ENCODE results near the gene SEC22A. TPM values are rescaled to one million over a fixed set of nuclear protein-coding genes. Genes with fewer than 3 reads are reported as not detected.

The SEC22A gene
- total RNA-seq, 1 donor from 2014 or later = 9.5 TPM

- intact Hi-C loops (cut with micrococcal nuclease) = no loop called here
- DNase-seq = no peak
- Histone ChIP-seq H3K27me3 (ENCODE audit: low read depth) (no peaks in the 10 kb centered on the region), H3K36me3 (peaks cover 55% of the 10 kb centered on the region), H3K27ac (replicated peaks) (no peak overlapping the region), H3K9me3 (replicated peaks) (no peaks in the 10 kb centered on the region), H3K4me1 (peaks cover 29% of the 10 kb centered on the region), H3K4me3 (no peak overlapping the region)
- no peak for TF ChIP-seq CTCF (IDR thresholded peaks at IDR 0.05; ENCODE audit: borderline replicate concordance)
Measured at GRCh38 chr3:123158899-123159390, 42.8 kb upstream of the SEC22A start.

DNA sequence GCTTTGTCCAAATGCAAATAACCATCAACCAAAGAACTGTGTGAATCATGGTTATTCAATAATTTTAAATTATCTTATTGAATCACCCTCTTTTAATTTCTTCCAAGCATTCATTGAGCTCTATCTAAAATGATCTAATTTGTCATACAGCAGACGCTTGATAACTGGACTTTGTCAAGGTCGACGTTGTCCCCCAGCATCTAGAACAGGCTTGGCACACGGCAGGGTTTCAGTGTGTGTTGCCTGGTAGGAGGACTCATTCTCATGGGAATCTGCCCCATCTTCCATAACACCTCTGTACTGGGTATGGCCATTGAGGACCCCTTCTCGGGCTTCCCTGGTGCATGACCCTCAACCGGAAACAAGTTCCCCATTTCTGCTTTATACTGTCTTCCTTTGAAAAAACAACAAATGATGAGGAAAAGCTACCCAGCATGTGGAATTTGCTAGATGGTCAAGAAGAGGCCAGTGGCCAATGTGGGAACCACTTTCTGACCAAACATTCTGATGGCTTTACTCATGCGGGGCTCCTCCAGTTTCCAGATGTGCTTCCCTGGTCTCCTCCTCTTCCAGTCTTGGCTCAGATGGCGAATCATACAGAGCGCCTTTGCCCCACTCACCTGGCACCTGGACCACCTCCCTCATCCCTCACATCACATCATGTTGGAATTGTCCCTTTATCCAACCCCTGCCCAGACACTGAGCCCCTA lies 41.7 kb upstream of the SEC22A start:
- DNase-seq = no peak
- peaks cover under 1% of the 10 kb centered on the region for H3K9me3 ChIP-seq (replicated peaks)
- H3K4me1 ChIP-seq = peaks cover 29% of the 10 kb centered on the region
- H3K36me3 ChIP-seq = peaks cover 60% of the 10 kb centered on the region
- H3K4me3 ChIP-seq = no peak overlapping the region
- intact Hi-C loops (cut with micrococcal nuclease) = no loop called here
- no peak overlapping the region for H3K27ac ChIP-seq (replicated peaks)
- H3K27me3 ChIP-seq (ENCODE audit: low read depth) = no peaks in the 10 kb centered on the region
- no peak for TF ChIP-seq CTCF (IDR thresholded peaks at IDR 0.05; ENCODE audit: borderline replicate concordance)

GRCh38 chr3:123161167-123161566 lies 40.6 kb upstream of the SEC22A start:
- intact Hi-C loops (cut with micrococcal nuclease) = no loop called here
- H3K27ac ChIP-seq (replicated peaks) = no peak overlapping the region
- H3K27me3 ChIP-seq (ENCODE audit: low read depth) = no peaks in the 10 kb centered on the region
- peaks cover 57% of the 10 kb centered on the region for H3K36me3 ChIP-seq
- H3K4me1 ChIP-seq = peaks cover 20% of the 10 kb centered on the region
- no peak for TF ChIP-seq CTCF (IDR thresholded peaks at IDR 0.05; ENCODE audit: borderline replicate concordance)
- no peak overlapping the region for H3K4me3 ChIP-seq
- H3K9me3 ChIP-seq (replicated peaks) = peaks cover 3% of the 10 kb centered on the region
- DNase-seq = no peak

- H3K27ac ChIP-seq (replicated peaks) = no peak overlapping the region
- H3K36me3 ChIP-seq = peaks cover 62% of the 10 kb centered on the region
- peaks cover 4% of the 10 kb centered on the region for H3K4me1 ChIP-seq
- H3K4me3 ChIP-seq = no peak overlapping the region
- H3K9me3 ChIP-seq (replicated peaks) = peaks cover 7% of the 10 kb centered on the region
- intact Hi-C loops (cut with micrococcal nuclease) = no loop called here
- no peaks in the 10 kb centered on the region for H3K27me3 ChIP-seq (ENCODE audit: low read depth)
- no peak for DNase-seq
- TF ChIP-seq CTCF (IDR thresholded peaks at IDR 0.05; ENCODE audit: borderline replicate concordance) = no peak
Measured at GRCh38 chr3:123163141-123163540, 38.6 kb upstream of the SEC22A start.

DNA sequence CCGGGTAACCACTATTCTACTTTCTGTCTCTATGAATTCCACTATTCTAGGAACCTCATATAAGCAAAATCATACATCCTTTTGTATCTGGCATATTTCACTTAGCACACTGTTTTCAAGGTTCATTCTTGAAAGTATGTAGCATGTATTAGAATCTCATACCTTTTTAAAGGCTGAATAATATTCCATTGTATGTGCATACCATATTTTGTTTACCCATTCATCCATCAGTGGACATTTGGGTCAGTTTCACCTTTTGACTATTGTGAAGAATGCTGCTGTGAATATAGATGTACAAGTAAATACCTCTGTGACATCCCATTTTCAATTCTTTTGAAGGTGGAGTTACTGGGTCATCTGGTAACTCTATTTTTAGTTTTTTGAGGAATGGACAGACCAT lies 36.6 kb upstream of the SEC22A start:
- TF ChIP-seq CTCF (IDR thresholded peaks at IDR 0.05; ENCODE audit: borderline replicate concordance) = no peak
- H3K27me3 ChIP-seq (ENCODE audit: low read depth) = no peaks in the 10 kb centered on the region
- H3K4me3 ChIP-seq = no peak overlapping the region
- no peaks in the 10 kb centered on the region for H3K4me1 ChIP-seq
- peaks cover 59% of the 10 kb centered on the region for H3K36me3 ChIP-seq
- H3K27ac ChIP-seq (replicated peaks) = no peak overlapping the region
- intact Hi-C loops (cut with micrococcal nuclease) = no loop called here
- no peak for DNase-seq
- peaks cover 7% of the 10 kb centered on the region for H3K9me3 ChIP-seq (replicated peaks)

All from left ventricle myocardium inferior (tissue), 1 donor.